Esophagus muscularis mucosa (tissue), 4 donors: Measurements from ENCODE around the gene NMU. TPM values are rescaled to one million over a fixed set of nuclear protein-coding genes. Genes with fewer than 3 reads are reported as not detected.
A peak's percentile ranks its signal among the peaks of the same experiment; 100 is the strongest.

Source experiments
- DNase-seq: peaks from one replicate; pipeline ENCODE4 v3.0.0-alpha.2; 2017; ENCODE audit errors: extremely low spot score
- H3K27ac ChIP-seq, 4 donors: fragments of 200-600 bp; sonication (generic); replicated peaks in 1 of 4; 1 replicate in 3 of 4; 2 replicates in 1 of 4; pipeline ENCODE4 v1.5.1; 2016 to 2019; ENCODE audit warnings: mild to moderate bottlenecking in 1 of 4
- H3K27me3 ChIP-seq, 4 donors: fragments of 200-600 bp; sonication (generic); one replicate each; pipeline versions ENCODE4 v1.5.1 to v1.6.0; 2016 to 2019
- H3K36me3 ChIP-seq, 4 donors: fragments of 200-600 bp; sonication (generic); one replicate each; pipeline ENCODE4 v1.5.1; 2016 to 2019
- H3K4me1 ChIP-seq, 4 donors: fragments of 200-600 bp; sonication (generic); one replicate each; pipeline ENCODE4 v1.5.1; 2016 to 2019
- H3K4me3 ChIP-seq, 4 donors: fragments of 200-600 bp; sonication (generic); 1 replicate in 2 of 4; 2 replicates in 2 of 4; pipeline ENCODE4 v1.5.1; 2016 to 2019; ENCODE audit warnings: mild to moderate bottlenecking in 4 of 4, moderate library complexity in 1 of 4
- H3K9me3 ChIP-seq, 4 donors: fragments of 200-600 bp; sonication (generic); 1 replicate in 3 of 4; 2 replicates in 1 of 4; pipeline ENCODE4 v1.5.1; 2016 to 2019
- CTCF ChIP-seq, 3 experiments: fragments of 200-600 bp in 2 of 3; fragments of 450-650 bp in 1 of 3; sonication (generic) in 2 of 3; IDR thresholded peaks; one replicate each; pipeline ENCODE4 v1.5.1; 2017 to 2019; ENCODE audit warnings: antibody characterized with exemption in 3 of 3, mild to moderate bottlenecking in 2 of 3, moderate library complexity in 1 of 3
- EP300 ChIP-seq: sonication (generic); formaldehyde crosslinking; IDR thresholded peaks from one replicate; pipeline ENCODE4 v1.6.1; 2017; ENCODE audit warnings: antibody characterized with exemption
- POLR2A ChIP-seq: fragments of 450-650 bp; IDR thresholded peaks from one replicate; pipeline ENCODE4 v1.6.1; 2017; ENCODE audit warnings: antibody characterized with exemption, moderate library complexity, mild to moderate bottlenecking, low read depth
- POLR2AphosphoS5 ChIP-seq, 2 donors: sonication (generic); formaldehyde crosslinking; IDR thresholded peaks; one replicate each; pipeline ENCODE4 v1.6.1; 2017; ENCODE audit warnings: antibody characterized with exemption in 2 of 2
- WGBS: methylation state at CpG from one replicate; pipeline ENCODE4 v1.1.5; 2018; 5-methylcytosine and 5-hydroxymethylcytosine counted together
- intact Hi-C: fragments of 100-400 bp; cut with DNase I; formaldehyde crosslinking; loops from one replicate; pipeline ENCODE4 v1.15.1; 2023
- total RNA-seq, 4 donors: library from RNA; depleted of rRNA; stranded (reverse); fragments of >200 nt; gene quantifications; one replicate each; pipeline versions ENCODE4 v1.1.0 to v1.2.1, GENCODE V29; 2016

Gene NMU
- total RNA-seq, 4 donors from 2014 or later = not detected

DNA sequence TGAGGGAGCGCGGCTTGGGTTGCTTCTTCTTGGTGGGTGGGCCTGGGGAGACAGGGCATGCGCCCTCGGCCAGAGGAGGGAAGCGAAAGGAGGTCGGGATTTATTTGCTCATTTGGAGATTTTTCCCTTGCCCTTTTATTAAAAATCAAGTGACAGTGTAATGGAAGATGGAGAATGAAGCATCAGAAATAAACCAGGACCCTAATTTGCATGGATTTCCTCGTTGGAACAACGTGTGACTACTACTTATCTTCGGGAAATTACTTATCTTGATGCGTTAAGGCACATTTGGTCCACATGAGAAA lies 88.7 kb downstream of the NMU start:
- peaks cover 8 to 34% (median 21%) of the 10 kb centered on the region in 4 donors for H3K4me1 ChIP-seq
- H3K36me3 ChIP-seq = no peaks in the 10 kb centered on the region
- H3K27ac ChIP-seq = peak overlapping the region; percentile 98 to 100 (median 98)
- peak overlapping the region; percentile 92 to 100 (median 96) for H3K4me3 ChIP-seq
- no peak for TF ChIP-seq CTCF (IDR thresholded peaks at IDR 0.05)
- no peak for TF ChIP-seq POLR2A
- TF ChIP-seq POLR2AphosphoS5 (IDR thresholded peaks at IDR 0.05) = no peak
- TF ChIP-seq EP300 = no peak
- 0% methylated on average over 9 of the region's 10 CpGs for WGBS
- H3K27me3 ChIP-seq = no peaks in the 10 kb centered on the region
- no peaks in the 10 kb centered on the region for H3K9me3 ChIP-seq
- no peak for DNase-seq
- intact Hi-C loops = loop anchor here (5.0 kb wide), 4 partner anchors 105 to 305 kb away; partner anchors contain the start of genes EXOC1, SRD5A3 and TMEM165

DNA sequence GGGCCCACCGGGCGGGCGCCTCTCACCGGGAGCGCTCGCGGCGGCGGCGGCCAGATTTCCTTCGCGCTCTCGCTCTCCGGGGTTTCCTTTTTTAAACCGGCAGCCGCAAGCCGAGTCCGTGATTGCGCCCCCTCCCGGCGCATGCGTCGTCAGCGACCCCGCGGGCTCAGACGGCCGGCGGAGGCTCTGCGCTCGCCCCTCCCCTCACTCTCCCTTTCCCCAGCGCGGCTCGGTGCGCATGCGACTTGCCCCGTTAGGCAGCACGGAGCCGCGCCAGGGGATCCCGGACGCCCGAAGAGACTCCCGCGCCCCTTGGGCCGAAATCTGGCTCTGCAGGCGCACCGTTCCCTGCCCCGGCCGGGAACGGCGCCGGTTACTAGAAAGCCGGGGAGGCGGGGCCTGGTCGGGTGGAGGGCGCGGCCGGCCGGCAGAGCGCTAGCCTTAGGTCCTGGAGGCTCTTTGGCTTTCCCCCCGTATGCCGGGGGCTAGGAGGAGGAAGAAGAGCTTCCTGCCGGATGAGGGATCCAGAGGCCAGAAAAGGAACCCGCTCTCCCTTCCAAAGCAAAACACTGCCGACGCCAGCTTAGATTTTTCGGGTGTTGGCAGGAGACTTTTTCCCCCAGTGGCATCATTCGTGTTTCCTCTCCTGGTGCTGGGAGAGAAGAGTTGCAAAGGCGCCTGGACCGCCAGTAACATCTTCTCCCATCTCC lies 89.2 kb downstream of the NMU start, which contains the start of gene CLOCK:
CLOCK (minus strand) TSS at position 154 of the 710 bp plus-strand sequence. CDS start 64,124 bp downstream, outside the sequence.
- intact Hi-C loops = loop anchor here (5.0 kb wide), 4 partner anchors 105 to 305 kb away; partner anchors contain the start of genes EXOC1, SRD5A3 and TMEM165
- peak; percentile 66 to 86 for TF ChIP-seq POLR2AphosphoS5 (IDR thresholded peaks at IDR 0.05)
- peak; percentile 47 for TF ChIP-seq POLR2A
- no peak for TF ChIP-seq EP300
- peak in 2 of 3 experiments; percentile 36 to 56 for TF ChIP-seq CTCF (IDR thresholded peaks at IDR 0.05)
- WGBS = 0% methylated on average over 38 of the region's 71 CpGs
- Histone ChIP-seq H3K4me1 (peaks cover 8 to 34% (median 21%) of the 10 kb centered on the region in 4 donors), H3K27ac (peak within 1 kb of the TSS; percentile 98 to 100 (median 98)), H3K9me3 (no peaks in the 10 kb centered on the region), H3K27me3 (no peaks in the 10 kb centered on the region), H3K4me3 (peak within 1 kb of the TSS; percentile 92 to 100 (median 96)), H3K36me3 (no peaks in the 10 kb centered on the region)
- peak; percentile 96 for DNase-seq

DNA sequence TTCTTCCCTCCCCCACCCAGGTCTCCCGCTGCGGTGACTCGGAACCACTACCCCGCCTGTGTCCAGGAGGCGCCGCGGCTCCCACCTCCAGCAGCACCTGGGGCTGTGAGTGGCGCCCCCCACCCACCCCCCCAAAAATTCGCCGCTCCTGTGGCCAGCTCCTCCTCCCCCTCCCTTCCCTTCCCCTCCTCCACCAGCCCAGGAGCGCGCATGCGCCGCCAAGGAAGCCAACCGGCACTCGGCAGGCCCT lies 89.7 kb downstream of the NMU start:
- WGBS = 0% methylated on average over 4 of the region's 16 CpGs
- H3K9me3 ChIP-seq = no peaks in the 10 kb centered on the region
- no peaks in the 10 kb centered on the region for H3K27me3 ChIP-seq
- H3K4me1 ChIP-seq = peaks cover 8 to 34% (median 21%) of the 10 kb centered on the region in 4 donors
- peak overlapping the region; percentile 98 to 100 (median 98) for H3K27ac ChIP-seq
- H3K36me3 ChIP-seq = no peaks in the 10 kb centered on the region
- TF ChIP-seq CTCF (IDR thresholded peaks at IDR 0.05) (no peak), EP300 (no peak), POLR2A (no peak), POLR2AphosphoS5 (IDR thresholded peaks at IDR 0.05) (no peak)
- intact Hi-C loops = loop anchor here (5.0 kb wide), 4 partner anchors 104 to 306 kb away; partner anchors contain the start of genes EXOC1, SRD5A3 and TMEM165
- H3K4me3 ChIP-seq = peak overlapping the region; percentile 92 to 100 (median 96)
- DNase-seq = no peak

DNA sequence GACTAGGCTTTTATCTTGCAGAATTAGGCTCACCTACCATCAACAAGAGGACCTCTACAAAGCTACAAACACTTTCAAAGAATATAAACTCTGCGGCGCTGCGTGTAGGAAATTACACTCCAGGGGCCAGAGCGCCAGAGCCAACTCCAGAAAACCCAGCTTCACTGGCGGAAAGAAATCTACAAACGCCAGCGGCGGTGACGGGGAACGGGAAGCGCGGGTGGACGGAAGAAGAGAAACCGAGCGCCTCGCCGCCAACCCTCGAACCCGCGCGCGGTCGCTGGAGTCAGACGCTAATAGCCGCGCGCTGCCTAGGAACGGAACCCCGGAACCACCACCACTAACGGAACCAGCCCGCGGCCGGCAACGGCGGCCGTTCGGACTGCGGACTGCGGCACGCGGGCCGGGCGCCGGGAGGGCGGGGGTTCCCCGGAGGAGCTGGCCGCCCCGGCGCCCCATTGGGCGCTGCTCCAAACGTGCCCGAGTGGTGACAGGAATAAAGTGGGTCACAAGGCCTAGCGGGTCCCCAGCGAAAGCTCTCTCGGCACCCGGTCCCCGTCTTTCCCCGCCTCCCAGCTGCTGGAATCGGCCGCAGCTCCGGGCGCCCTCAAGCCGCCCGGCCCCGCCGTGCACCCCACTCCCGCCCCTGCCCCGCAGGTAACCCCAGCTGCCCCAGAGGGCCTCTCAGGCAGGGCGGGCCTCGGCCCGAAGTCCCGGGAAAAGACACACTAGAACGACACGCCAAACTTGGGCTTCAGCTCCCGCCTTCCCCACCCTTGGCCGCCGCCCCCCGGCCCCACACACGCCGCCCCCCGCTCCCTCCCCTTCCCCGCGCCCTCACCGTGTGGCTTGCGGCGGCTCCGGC lies 90.2 kb downstream of the NMU start:
- intact Hi-C loops = loop anchor here (5.0 kb wide), 4 partner anchors 104 to 306 kb away; partner anchors contain the start of genes EXOC1, SRD5A3 and TMEM165
- TF ChIP-seq POLR2AphosphoS5 (IDR thresholded peaks at IDR 0.05) = peak; percentile 40 to 46
- no peak for TF ChIP-seq EP300

More for the DNA sequence above, 90.2 kb downstream of the NMU start:
- H3K36me3 ChIP-seq = no peaks in the 10 kb centered on the region
- peak; percentile 92 for DNase-seq
- H3K4me3 ChIP-seq = peak overlapping the region; percentile 92 to 100 (median 96)
- H3K27ac ChIP-seq = peak overlapping the region; percentile 98 to 100 (median 98)
- 1% methylated on average over 14 of the region's 87 CpGs for WGBS
- H3K27me3 ChIP-seq = no peaks in the 10 kb centered on the region
- no peaks in the 10 kb centered on the region for H3K9me3 ChIP-seq
- H3K4me1 ChIP-seq = peaks cover 8 to 34% (median 21%) of the 10 kb centered on the region in 4 donors

Other genes starting within 250 kb of the NMU start
- gene TMEM165, start 240.3 kb downstream of the NMU start, total RNA-seq = 100 to 1,000 TPM; 133 to 193 (median 168) TPM
- 10 to 100 TPM; 24.5 to 42.6 (median 34.8) TPM for gene CLOCK, start 89.4 kb downstream of the NMU start, total RNA-seq
- not detected for gene PDCL2, start 44.1 kb downstream of the NMU start, total RNA-seq
- gene EXOC1L, start 183.5 kb upstream of the NMU start, total RNA-seq = not detected
- gene EXOC1, start 217.3 kb upstream of the NMU start, total RNA-seq = 10 to 100 TPM; 22.0 to 33.6 (median 23.6) TPM